Endothelial cell of umbilical vein (primary cell): ENCODE data around the gene EPB41L1. TPM values are rescaled to one million over a fixed set of nuclear protein-coding genes. Genes with fewer than 3 reads are reported as not detected.

ENCODE experiments used
- BruUV-seq: library from RNA; stranded (reverse); fragments of 400-500 nt; replicated peaks from 2 replicates; lab custom pipeline; 2021; lab: Mats Ljungman, UMichigan
- CTCF ChIA-PET: fragments of 300-600, 350-600 bp; sonication (Branson Sonifier 250); formaldehyde crosslinking; loops from one replicate; lab custom pipeline; 2021; ENCODE audit warnings: antibody characterized with exemption, inconsistent platforms; lab: Charles Lee
- POLR2A ChIA-PET: fragments of 300-600, 350-600 bp; sonication (Branson Sonifier 250); formaldehyde crosslinking; loops from one replicate; lab custom pipeline; 2021; ENCODE audit warnings: antibody characterized with exemption, inconsistent platforms; lab: Charles Lee
- DNase-seq: peaks from one replicate; pipeline ENCODE4 v3.0.0-alpha.2; 2011; ENCODE audit warnings: low read depth, low spot score
- FAIRE-seq: peaks from 2 replicates; lab custom pipeline; 2011; peaks lifted over from hg19 to GRCh38; lab: Jason Lieb, UNC
- H2AFZ ChIP-seq: 2 replicates; pipeline ENCODE4 v1.6.0; 2012; ENCODE audit warnings: low read depth, low read length, control low read depth, inconsistent platforms
- H3K27ac ChIP-seq: 2 replicates; pipeline ENCODE4 v1.5.1; 2011; ENCODE audit warnings: low read depth, mild to moderate bottlenecking, control low read depth, low read length, moderate library complexity; ENCODE audit not compliant: insufficient read depth
- H3K27me3 ChIP-seq, 2 experiments: 2 replicates each; pipeline versions ENCODE4 v1.6.0 to v1.6.1; 2011; ENCODE audit warnings: low read length in 2 of 2, mixed read lengths in 1 of 2; ENCODE audit not compliant: control insufficient read depth in 2 of 2, insufficient read depth in 2 of 2
- H3K36me3 ChIP-seq, 2 experiments: 2 replicates in 1 of 2; 3 replicates in 1 of 2; pipeline ENCODE4 v1.5.1; 2011; ENCODE audit warnings: low read length in 2 of 2, mild to moderate bottlenecking in 1 of 2, moderate library complexity in 1 of 2; ENCODE audit not compliant: control insufficient read depth in 2 of 2, insufficient read depth in 2 of 2; ENCODE audit errors: extremely low read depth in 1 of 2
- H3K4me1 ChIP-seq: 3 replicates; pipeline ENCODE4 v1.5.1; 2011; ENCODE audit warnings: mild to moderate bottlenecking, low read length; ENCODE audit not compliant: control insufficient read depth, insufficient read depth; ENCODE audit errors: extremely low read depth
- H3K4me2 ChIP-seq: 2 replicates; pipeline ENCODE4 v1.6.1; 2011; ENCODE audit warnings: low read length, control low read depth, mixed read lengths; ENCODE audit not compliant: insufficient read depth
- H3K4me3 ChIP-seq, 3 experiments: fragments of 200-600 bp in 1 of 3; sonication (generic), shearing (Covaris generic) in 1 of 3; replicated peaks in 1 of 3; 2 replicates each; pipeline ENCODE4 v1.5.1; 2011 to 2016; ENCODE audit warnings: control low read depth in 3 of 3, low read length in 3 of 3, mild to moderate bottlenecking in 2 of 3, inconsistent platforms in 1 of 3, low read depth in 1 of 3, moderate library complexity in 1 of 3; ENCODE audit not compliant: insufficient read depth in 1 of 3
- H3K79me2 ChIP-seq: 2 replicates; pipeline ENCODE4 v1.6.0; 2012; ENCODE audit warnings: low read length, inconsistent platforms; ENCODE audit not compliant: control insufficient read depth, insufficient read depth
- H3K9ac ChIP-seq: replicated peaks from 2 replicates; pipeline ENCODE3; 2011; ENCODE audit warnings: low read length, control low read depth; ENCODE audit not compliant: insufficient read depth; ENCODE audit errors: extremely low read depth
- H3K9me1 ChIP-seq: replicated peaks from 3 replicates; pipeline ENCODE4 v1.6.0; 2011; ENCODE audit warnings: mild to moderate bottlenecking, low read length; ENCODE audit not compliant: control insufficient read depth, insufficient read depth; ENCODE audit errors: extremely low read depth
- H3K9me3 ChIP-seq: replicated peaks from 2 replicates; pipeline ENCODE4 v1.5.1; 2012; ENCODE audit warnings: low read length, inconsistent platforms; ENCODE audit not compliant: control insufficient read depth, insufficient read depth
- H4K20me1 ChIP-seq: replicated peaks from 2 replicates; pipeline ENCODE3; 2011; ENCODE audit warnings: mild to moderate bottlenecking, low read length; ENCODE audit not compliant: control insufficient read depth, insufficient read depth; ENCODE audit errors: extremely low read depth
- CTCF ChIP-seq, 2 donors: IDR thresholded peaks; 1 replicate in 1 of 2; 2 replicates in 1 of 2; pipeline ENCODE4 v1.5.1; 2011; ENCODE audit warnings: low read length in 2 of 2, mild to moderate bottlenecking in 2 of 2, moderate library complexity in 2 of 2, control low read depth in 1 of 2, inconsistent platforms in 1 of 2, low read depth in 1 of 2; ENCODE audit not compliant: insufficient read depth in 1 of 2; ENCODE audit errors: extremely low read depth in 1 of 2
- EZH2 ChIP-seq: IDR thresholded peaks from 2 replicates; pipeline ENCODE4 v1.6.1; 2012; ENCODE audit warnings: borderline replicate concordance, low read depth, mild to moderate bottlenecking, moderate library complexity, low read length, inconsistent platforms; ENCODE audit not compliant: severe bottlenecking
- FOS ChIP-seq: IDR thresholded peaks from 2 replicates; pipeline ENCODE4 v1.6.1; 2011; ENCODE audit warnings: mild to moderate bottlenecking, low read length, moderate library complexity, borderline replicate concordance; ENCODE audit not compliant: insufficient read depth
- GATA2 ChIP-seq: IDR thresholded peaks from 2 replicates; pipeline ENCODE4 v1.7.0; 2011; ENCODE audit warnings: low read depth, mild to moderate bottlenecking, moderate library complexity, mixed read lengths, low read length; ENCODE audit not compliant: insufficient read length, insufficient read depth
- JUN ChIP-seq: IDR thresholded peaks from 2 replicates; pipeline ENCODE4 v1.6.1; 2011; ENCODE audit warnings: borderline replicate concordance, low read depth; ENCODE audit not compliant: insufficient read length, insufficient read depth
- MYC ChIP-seq: IDR thresholded peaks from one replicate; pipeline ENCODE4 v1.6.1; 2011; ENCODE audit warnings: mild to moderate bottlenecking, low read depth, low read length
- POLR2A ChIP-seq: IDR thresholded peaks from 2 replicates; pipeline ENCODE4 v1.6.1; 2012; ENCODE audit warnings: low read depth, mild to moderate bottlenecking, control low read depth, low read length
- POLR2AphosphoS5 ChIP-seq: IDR thresholded peaks from 2 replicates; pipeline ENCODE4 v1.6.1; 2012; ENCODE audit warnings: low read depth, mild to moderate bottlenecking, control low read depth, low read length, moderate library complexity; ENCODE audit not compliant: insufficient read depth
- dilution Hi-C: fragments of 300-500 bp; cut with MboI; formaldehyde crosslinking; loops from one replicate; pipeline ENCODE4 v1.15.0; 2019; ENCODE audit warnings: low sequenced_read_pairs; ENCODE audit not compliant: extremely low pct_ligation_motif_present
- intact Hi-C: fragments of 100-400 bp; cut with micrococcal nuclease; formaldehyde crosslinking; loops from one replicate; pipeline ENCODE4 v1.10.0; 2022
- polyA plus RNA-seq, 4 experiments: library from polyadenylated mRNA; depleted of rRNA in 3 of 4; stranded (reverse) in 3 of 4; unstranded in 1 of 4; fragments of >200 nt; gene quantifications; 2 replicates each; pipeline versions ENCODE4 v1.2.1 to v1.2.3, GENCODE V29; 2011 to 2012; ENCODE audit warnings: missing spikeins in 1 of 4
- total RNA-seq: library from RNA; stranded (reverse); gene quantifications from 2 replicates; pipeline ENCODE4 v1.2.3, GENCODE V29; 2021
- TF ChIP-seq, protein P1 (sequence below): IDR thresholded peaks from 2 replicates; pipeline ENCODE4 v1.6.1; 2011; ENCODE audit not compliant: insufficient read depth, insufficient read length

EPB41L1 gene
- total and polyA plus RNA-seq, 2 donors (not counting 3 experiments of a cell fraction or from before 2014, with no cell fraction given): 6.1 to 12.2 TPM

- DNase-seq: no peak
- ChIA-PET POLR2A (no interaction called here), CTCF (interaction anchor here (1.2 to 6.3 kb wide), 6 partner anchors 10 to 170 kb away, joined by 3 to 81 read pairs (median 4); no protein-coding TSS in a partner anchor)
- Histone ChIP-seq H3K4me1 (no peaks in the 10 kb centered on the region), H3K4me3 (no peak overlapping the region), H3K9me1 (no peaks in the 10 kb centered on the region), H3K36me3 (no peaks in the 10 kb centered on the region), H3K27ac (no peak overlapping the region), H3K79me2 (no peaks in the 10 kb centered on the region), H3K27me3 (peaks cover 0 to 3% of the 10 kb centered on the region in 2 experiments), H4K20me1 (no peaks in the 10 kb centered on the region), H3K9ac (no peak overlapping the region), H2AFZ (no peak overlapping the region), H3K9me3 (no peaks in the 10 kb centered on the region), H3K4me2 (no peak overlapping the region)
- TF ChIP-seq POLR2AphosphoS5 (no peak), EZH2 (no peak), CTCF (IDR thresholded peaks at IDR 0.05; ENCODE audit: extremely low read depth in 1 of 2, insufficient read depth in 1 of 2, low read depth in 1 of 2, low read length in 2 of 2) (no peak), JUN (no peak), GATA2 (no peak), FOS (no peak), POLR2A (no peak), MYC (no peak)
- TF ChIP-seq, protein P1, sequence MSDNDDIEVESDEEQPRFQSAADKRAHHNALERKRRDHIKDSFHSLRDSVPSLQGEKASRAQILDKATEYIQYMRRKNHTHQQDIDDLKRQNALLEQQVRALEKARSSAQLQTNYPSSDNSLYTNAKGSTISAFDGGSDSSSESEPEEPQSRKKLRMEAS: no peak
- no peak for FAIRE-seq
- no TSS peak for BruUV-seq
- intact Hi-C loops: no loop called here
- dilution Hi-C loops: no loop called here
Measured at GRCh38 chr20:36269507-36269906, 115.0 kb downstream of the EPB41L1 start.
